ENCODE results near the gene ACTC1. TPM values are rescaled to one million over a fixed set of nuclear protein-coding genes. Genes with fewer than 3 reads are reported as not detected.

The ACTC1 gene
- total and polyA plus RNA-seq, 2 of the 13 experiments (the other 11 are each of a cell fraction or from before 2014, with no cell fraction given), result not detected

- TF ChIP-seq PRDM4 (CRISPR knock-in tag; IDR thresholded peaks at IDR 0.05; ENCODE audit: borderline replicate concordance) (no peak), ZNF646 (CRISPR knock-in tag; IDR thresholded peaks at IDR 0.05) (no peak), SNRNP70 (IDR thresholded peaks at IDR 0.05; ENCODE audit: low read depth, low read length) (no peak), HNRNPL (IDR thresholded peaks at IDR 0.05; ENCODE audit: low read depth, low read length) (no peak), KDM4B (CRISPR knock-in tag; IDR thresholded peaks at IDR 0.05) (no peak), JDP2 (CRISPR knock-in tag; IDR thresholded peaks at IDR 0.05; ENCODE audit: borderline replicate concordance) (no peak), ZC3H13 (CRISPR knock-in tag; IDR thresholded peaks at IDR 0.05) (no peak), PRDM15 (CRISPR knock-in tag; IDR thresholded peaks at IDR 0.05) (no peak), ZNF709 (CRISPR knock-in tag; IDR thresholded peaks at IDR 0.05) (no peak), HNRNPH1 (optimal IDR thresholded peaks at IDR 0.05; ENCODE audit: low read depth, low read length) (no peak), HIC2 (CRISPR knock-in tag; IDR thresholded peaks at IDR 0.05; ENCODE audit: low read depth) (no peak), DNMT1 (CRISPR knock-in tag; IDR thresholded peaks at IDR 0.05) (no peak), BRF2 (CRISPR knock-in tag; IDR thresholded peaks at IDR 0.05) (no peak)
Observed at GRCh38 chr15:34753236-34753894, 42.0 kb downstream of the ACTC1 start (continued).

Data from HepG2 (cell line).